GM12874 (cell line): ENCODE measurements around the gene EPHB4.

Source experiments
- TF ChIP-seq, protein P1 (sequence below): IDR thresholded peaks from 2 replicates; pipeline ENCODE4 v1.5.1; 2011; ENCODE audit warnings: low read depth, mild to moderate bottlenecking, control low read depth, low read length, moderate library complexity; ENCODE audit not compliant: insufficient read depth

EPHB4 gene

DNA sequence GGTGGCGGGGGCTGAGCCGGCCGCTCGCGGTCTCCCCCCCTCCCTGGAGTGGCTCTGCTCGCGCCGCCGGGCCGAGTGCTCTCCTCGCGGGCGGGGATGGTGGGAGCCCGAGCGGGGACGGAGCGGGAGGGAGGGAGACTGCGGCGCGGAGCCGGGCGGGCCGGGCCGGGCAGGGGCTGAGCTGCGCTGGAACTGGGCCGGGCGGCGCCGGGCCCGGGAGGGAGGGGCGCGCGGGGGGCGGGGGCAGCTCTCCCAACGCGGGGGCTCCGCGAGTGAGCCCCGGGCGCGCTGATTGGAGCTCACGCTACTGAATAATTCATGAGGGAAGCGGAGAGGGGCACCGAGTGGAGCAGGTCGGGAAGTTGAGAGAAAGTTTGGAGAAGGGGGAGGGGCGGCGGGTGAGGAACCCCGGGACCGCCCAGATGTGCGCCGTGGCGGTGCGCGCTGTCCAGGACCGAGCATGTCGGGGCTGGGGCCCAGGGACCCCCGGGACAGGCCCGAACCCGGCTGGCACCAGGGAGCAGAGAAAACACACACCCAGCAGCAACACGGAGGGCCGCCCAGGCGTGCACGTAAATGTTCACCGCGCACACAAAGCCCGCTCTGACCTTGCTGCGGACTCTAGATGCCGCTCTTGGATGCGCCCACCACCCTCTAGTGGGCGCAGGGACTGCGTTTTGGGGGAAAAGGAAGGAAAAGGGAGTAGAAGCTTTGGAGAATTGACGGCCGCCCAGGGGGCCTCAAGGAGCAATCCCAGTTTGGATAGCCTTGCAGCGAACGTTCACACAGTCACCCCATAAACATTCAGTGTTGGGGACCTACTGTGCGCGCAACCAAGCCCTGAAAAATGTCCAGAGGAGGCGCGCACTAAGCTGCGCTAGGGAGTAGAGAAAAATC, at the start of gene EPHB4:
TSS of gene EPHB4 (minus strand) at position 194 of the 897 bp plus-strand sequence. CDS start 493 bp downstream, outside the sequence.
- TF ChIP-seq, protein P1, sequence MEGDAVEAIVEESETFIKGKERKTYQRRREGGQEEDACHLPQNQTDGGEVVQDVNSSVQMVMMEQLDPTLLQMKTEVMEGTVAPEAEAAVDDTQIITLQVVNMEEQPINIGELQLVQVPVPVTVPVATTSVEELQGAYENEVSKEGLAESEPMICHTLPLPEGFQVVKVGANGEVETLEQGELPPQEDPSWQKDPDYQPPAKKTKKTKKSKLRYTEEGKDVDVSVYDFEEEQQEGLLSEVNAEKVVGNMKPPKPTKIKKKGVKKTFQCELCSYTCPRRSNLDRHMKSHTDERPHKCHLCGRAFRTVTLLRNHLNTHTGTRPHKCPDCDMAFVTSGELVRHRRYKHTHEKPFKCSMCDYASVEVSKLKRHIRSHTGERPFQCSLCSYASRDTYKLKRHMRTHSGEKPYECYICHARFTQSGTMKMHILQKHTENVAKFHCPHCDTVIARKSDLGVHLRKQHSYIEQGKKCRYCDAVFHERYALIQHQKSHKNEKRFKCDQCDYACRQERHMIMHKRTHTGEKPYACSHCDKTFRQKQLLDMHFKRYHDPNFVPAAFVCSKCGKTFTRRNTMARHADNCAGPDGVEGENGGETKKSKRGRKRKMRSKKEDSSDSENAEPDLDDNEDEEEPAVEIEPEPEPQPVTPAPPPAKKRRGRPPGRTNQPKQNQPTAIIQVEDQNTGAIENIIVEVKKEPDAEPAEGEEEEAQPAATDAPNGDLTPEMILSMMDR, result no peak

DNA sequence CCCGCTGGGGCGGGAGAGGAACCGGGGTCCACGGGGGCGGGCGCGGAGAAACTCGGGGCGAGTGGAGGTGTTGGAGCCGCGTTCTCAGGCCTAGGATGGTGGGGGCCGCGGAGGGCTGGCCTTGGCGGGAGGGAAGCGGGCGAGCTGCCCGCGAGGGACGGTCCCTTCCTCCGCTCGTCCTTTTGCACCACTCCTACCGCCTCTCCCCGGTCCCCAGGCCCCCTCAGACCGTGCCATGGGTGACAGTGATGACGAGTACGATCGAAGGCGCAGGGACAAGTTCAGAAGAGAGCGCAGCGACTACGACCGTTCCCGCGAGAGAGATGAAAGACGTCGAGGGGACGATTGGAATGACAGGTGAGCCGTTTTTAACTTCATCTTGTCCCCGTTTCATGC, 48.0 kb upstream of the EPHB4 start:
- TF ChIP-seq, protein P1, result no peak

DNA sequence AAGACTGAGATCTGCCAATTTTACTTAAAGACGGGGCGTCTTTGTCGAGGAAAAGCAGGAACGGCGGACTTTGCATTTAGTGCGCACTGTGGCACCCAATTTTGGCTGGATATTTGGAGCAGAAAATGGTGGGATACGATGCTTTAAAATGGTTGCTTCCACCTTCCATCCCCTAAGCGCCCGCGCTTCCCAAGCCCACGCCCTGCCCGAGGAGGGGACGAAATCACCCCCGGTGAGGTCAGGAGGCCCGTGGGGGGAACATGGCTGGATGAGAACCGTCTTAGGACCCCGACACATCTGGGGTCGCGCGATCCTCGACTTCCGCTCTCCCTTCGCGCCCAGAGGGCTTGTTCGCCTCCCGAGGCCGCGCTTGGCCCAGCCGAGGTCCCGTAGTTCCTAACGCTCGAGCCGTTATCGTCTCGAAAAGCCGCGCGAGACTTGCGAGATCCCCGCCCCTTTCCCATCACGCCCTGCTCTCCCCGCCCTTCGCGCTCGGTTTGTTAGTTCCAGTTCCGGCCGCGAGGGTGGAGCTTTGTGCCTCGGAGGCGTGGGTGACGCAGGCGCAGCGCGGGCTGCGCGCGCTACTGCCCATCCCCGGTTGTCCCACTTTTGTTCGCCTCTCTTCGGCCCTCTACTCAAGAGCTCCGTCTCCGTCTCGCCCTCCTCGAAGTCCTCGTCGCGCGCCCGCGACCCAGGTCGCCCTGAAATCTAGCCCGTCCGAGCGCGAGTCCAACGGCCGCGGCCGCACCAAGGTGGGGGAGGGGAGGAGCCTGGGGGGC, 47.4 kb upstream of the EPHB4 start, which contains the start of gene SRRT:
TSS of gene SRRT (plus strand) at position 527 of the 779 bp plus-strand sequence. CDS start 488 bp downstream, outside the sequence.
- TF ChIP-seq, protein P1, result no peak

DNA sequence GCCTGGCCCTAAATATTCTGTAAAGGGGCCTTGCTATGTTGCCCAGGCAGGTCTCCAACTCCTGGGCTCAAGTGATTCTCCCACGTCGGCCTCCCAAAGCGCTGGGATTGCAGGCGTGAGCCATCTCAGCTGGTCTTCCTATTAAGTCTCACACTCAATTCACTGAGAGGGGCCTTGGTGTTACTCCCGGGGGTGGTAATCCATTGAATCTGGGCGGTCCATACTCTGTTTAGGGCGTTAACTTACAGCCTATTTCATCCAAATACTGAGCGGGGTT, 46.9 kb upstream of the EPHB4 start:
- TF ChIP-seq, protein P1, result no peak

DNA sequence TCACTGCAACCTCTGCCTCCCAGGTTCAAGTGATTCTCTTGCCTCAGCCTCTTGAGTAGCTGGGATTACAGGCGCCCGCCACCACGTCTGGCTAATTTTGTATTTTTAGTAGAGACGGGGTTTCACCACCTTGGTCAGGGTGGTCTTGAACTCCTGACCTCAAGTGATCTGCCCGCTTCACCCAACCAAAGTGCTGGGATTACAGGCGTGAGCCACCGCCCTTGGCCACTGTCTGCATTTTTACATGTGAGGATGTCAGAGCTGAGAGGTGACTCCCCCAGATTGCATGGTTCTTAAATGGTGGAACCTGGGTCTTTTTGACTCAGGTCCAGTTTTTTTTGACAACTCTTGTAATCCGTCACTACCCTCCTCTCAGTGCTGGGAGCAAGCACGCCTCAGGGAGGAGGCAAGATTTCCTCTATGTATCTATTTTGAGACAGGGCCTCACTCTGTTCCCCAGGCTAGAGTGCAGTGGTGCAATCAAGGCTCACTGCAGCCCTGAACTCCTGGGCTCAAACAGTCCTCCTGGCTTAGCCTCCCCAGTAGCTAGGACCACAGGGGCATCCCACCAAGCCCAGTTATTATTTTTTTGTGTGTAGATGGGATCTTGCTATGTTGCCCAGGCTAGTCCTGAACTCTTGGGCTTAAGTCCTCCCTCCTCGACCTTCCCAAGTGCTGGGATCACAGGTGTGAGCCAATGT, 46.4 kb upstream of the EPHB4 start:
- TF ChIP-seq, protein P1, result no peak

DNA sequence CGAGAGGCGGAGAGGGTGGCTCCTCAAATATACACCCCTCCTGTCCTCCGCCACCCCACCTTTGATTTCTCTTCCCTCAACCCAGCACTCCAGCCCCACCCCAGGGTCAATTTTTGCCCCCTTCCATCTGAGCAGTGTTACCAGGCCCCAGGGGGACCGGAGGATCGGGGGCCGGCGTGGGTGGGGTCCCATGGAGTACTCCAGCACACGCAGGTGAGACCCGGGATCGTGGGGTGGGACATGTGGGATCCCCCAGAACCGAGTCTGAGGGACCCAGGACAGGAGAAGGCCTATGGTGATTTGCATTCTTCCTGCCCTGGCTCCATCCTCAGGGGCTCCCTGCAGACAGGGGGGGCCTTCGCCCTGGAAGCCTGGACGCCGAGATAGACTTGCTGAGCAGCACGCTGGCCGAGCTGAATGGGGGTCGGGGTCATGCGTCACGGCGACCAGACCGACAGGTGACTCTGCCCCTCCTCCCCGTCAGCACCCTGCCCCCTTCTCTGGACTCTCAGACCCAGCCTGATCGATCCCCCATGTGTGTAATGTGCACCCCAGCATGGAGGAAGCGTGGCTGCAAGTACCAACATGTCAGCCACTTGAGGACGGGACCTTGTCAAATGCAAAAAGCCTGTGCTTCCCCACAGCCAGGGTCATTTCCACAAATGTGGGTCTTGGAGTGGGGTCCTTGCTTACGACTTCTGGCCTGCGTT, 40.6 kb upstream of the EPHB4 start:
- TF ChIP-seq, protein P1, result no peak
